GOT3 (cell line): ENCODE data around the gene CPA1.

Source experiments
- DNase-seq: peaks from one replicate; lab custom pipeline; 2025; ENCODE audit warnings: mixed read lengths; lab: John Stamatoyannopoulos, UW

Gene CPA1

GRCh38 chr7:130425796-130426195 is 45.5 kb downstream of the CPA1 start:
- no peak for DNase-seq

- DNase-seq, result no peak
Observed at GRCh38 chr7:130426564-130426963, 46.3 kb downstream of the CPA1 start.

- no peak for DNase-seq
Observed at GRCh38 chr7:130429019-130429418, 48.7 kb downstream of the CPA1 start.

- DNase-seq, result no peak
Observed at GRCh38 chr7:130430115-130430514, 49.8 kb downstream of the CPA1 start.

GRCh38 chr7:130430841-130431666 is 50.8 kb downstream of the CPA1 start:
- DNase-seq, result no peak

GRCh38 chr7:130432886-130433285 is 52.6 kb downstream of the CPA1 start:
- DNase-seq, result no peak

GRCh38 chr7:130433301-130433700 is 53.0 kb downstream of the CPA1 start:
- no peak for DNase-seq

- no peak for DNase-seq
Observed at GRCh38 chr7:130435311-130435854, 55.1 kb downstream of the CPA1 start.

- DNase-seq, result no peak
Observed at GRCh38 chr7:130436253-130436652, 56.0 kb downstream of the CPA1 start.
